ENCODE results near the gene FBXL17.

FBXL17 gene

GRCh38 chr5:108373426-108373825 is 8.5 kb downstream of the FBXL17 start:
- no peak overlapping the region for H3K4me3 ChIP-seq (ENCODE audit: low read depth, low read length)

GRCh38 chr5:108372369-108372768 is 9.5 kb downstream of the FBXL17 start:
- H3K4me3 ChIP-seq (ENCODE audit: low read depth, low read length), result no peak overlapping the region
- no peak for TF ChIP-seq CTCF (IDR thresholded peaks at IDR 0.05; ENCODE audit: control insufficient read depth, extremely low read depth, insufficient read depth)
- DNase-seq (ENCODE audit: low read depth), result no peak

More at GRCh38 chr5:108373426-108373825, 8.5 kb downstream of the FBXL17 start:
- no peak for DNase-seq (ENCODE audit: low read depth)
- TF ChIP-seq CTCF (IDR thresholded peaks at IDR 0.05; ENCODE audit: control insufficient read depth, extremely low read depth, insufficient read depth), result no peak

- no peak overlapping the region for H3K4me3 ChIP-seq (ENCODE audit: low read depth, low read length)
- DNase-seq (ENCODE audit: low read depth), result peak; percentile 92
- TF ChIP-seq CTCF (IDR thresholded peaks at IDR 0.05; ENCODE audit: control insufficient read depth, extremely low read depth, insufficient read depth), result no peak
These were observed 10.6 kb downstream of the FBXL17 start for GRCh38 chr5:108371263-108371662.

GRCh38 chr5:108369167-108369566 is 12.7 kb downstream of the FBXL17 start:
- no peak overlapping the region for H3K4me3 ChIP-seq (ENCODE audit: low read depth, low read length)
- DNase-seq (ENCODE audit: low read depth), result no peak
- TF ChIP-seq CTCF (IDR thresholded peaks at IDR 0.05; ENCODE audit: control insufficient read depth, extremely low read depth, insufficient read depth), result no peak

- no peak for DNase-seq (ENCODE audit: low read depth)
- no peak overlapping the region; the same call in 1 of the 2 replicates for H3K4me3 ChIP-seq (ENCODE audit: low read depth, low read length)
- TF ChIP-seq CTCF (IDR thresholded peaks at IDR 0.05; ENCODE audit: control insufficient read depth, extremely low read depth, insufficient read depth), result no peak
These were observed 14.1 kb downstream of the FBXL17 start for GRCh38 chr5:108367679-108368334.

- no peak for DNase-seq (ENCODE audit: low read depth)
- no peak overlapping the region for H3K4me3 ChIP-seq (ENCODE audit: low read depth, low read length)
- no peak for TF ChIP-seq CTCF (IDR thresholded peaks at IDR 0.05; ENCODE audit: control insufficient read depth, extremely low read depth, insufficient read depth)
These were observed 15.4 kb downstream of the FBXL17 start for GRCh38 chr5:108366500-108366899.

GRCh38 chr5:108361771-108362170 is 20.1 kb downstream of the FBXL17 start:
- no peak for DNase-seq (ENCODE audit: low read depth)
- TF ChIP-seq CTCF (IDR thresholded peaks at IDR 0.05; ENCODE audit: control insufficient read depth, extremely low read depth, insufficient read depth), result no peak
- H3K4me3 ChIP-seq (ENCODE audit: low read depth, low read length), result no peak overlapping the region
